ENCODE data around the gene INSM1.
"Not testable (repeated sequence)": the region's sequence is repeated elsewhere in the genome, so short reads cannot be mapped to it uniquely, and the experiment has no call there.

Gene INSM1, protein sequence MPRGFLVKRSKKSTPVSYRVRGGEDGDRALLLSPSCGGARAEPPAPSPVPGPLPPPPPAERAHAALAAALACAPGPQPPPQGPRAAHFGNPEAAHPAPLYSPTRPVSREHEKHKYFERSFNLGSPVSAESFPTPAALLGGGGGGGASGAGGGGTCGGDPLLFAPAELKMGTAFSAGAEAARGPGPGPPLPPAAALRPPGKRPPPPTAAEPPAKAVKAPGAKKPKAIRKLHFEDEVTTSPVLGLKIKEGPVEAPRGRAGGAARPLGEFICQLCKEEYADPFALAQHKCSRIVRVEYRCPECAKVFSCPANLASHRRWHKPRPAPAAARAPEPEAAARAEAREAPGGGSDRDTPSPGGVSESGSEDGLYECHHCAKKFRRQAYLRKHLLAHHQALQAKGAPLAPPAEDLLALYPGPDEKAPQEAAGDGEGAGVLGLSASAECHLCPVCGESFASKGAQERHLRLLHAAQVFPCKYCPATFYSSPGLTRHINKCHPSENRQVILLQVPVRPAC

GRCh38 chr20:20367575-20368417 is at the start of gene INSM1:
Gene INSM1, plus strand, starts transcription at chr20:20368104. Its CDS starts 164 bp downstream, at chr20:20368268.
- no peak for DNase-seq (ENCODE audit: low spot score)

- no peak for DNase-seq (ENCODE audit: low spot score)
Observed at GRCh38 chr20:20318365-20319161, 49.3 kb upstream of the INSM1 start.

DNA sequence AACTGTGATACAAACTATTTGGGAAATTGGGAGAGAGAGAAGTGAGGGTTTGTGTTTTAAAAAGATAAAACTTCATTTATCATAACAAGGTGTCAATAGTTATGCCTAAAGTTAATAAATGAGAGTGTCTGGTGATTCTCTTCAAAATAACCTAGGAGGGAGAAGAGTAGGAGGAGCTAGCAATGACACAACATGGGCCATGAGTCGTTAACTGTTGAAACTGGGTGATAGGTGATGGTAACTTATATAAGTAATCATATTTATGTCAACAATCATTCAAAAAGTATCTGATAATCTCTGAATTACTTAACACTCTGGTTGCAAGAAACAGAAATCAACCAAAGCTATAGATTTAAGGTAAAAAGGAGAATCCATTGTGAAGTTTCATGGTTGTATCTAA is 46.8 kb upstream of the INSM1 start:
- DNase-seq (ENCODE audit: low spot score), result no peak

- no peak for DNase-seq (ENCODE audit: low spot score)
Observed at GRCh38 chr20:20321917-20322316, 46.0 kb upstream of the INSM1 start.

- DNase-seq (ENCODE audit: low spot score), result no peak
Observed at GRCh38 chr20:20322912-20323311, 45.0 kb upstream of the INSM1 start.

GRCh38 chr20:20327746-20328145 is 40.2 kb upstream of the INSM1 start:
- no peak for DNase-seq (ENCODE audit: low spot score)

- DNase-seq (ENCODE audit: low spot score), result no peak
Observed at GRCh38 chr20:20329564-20329963, 38.3 kb upstream of the INSM1 start.

DNA sequence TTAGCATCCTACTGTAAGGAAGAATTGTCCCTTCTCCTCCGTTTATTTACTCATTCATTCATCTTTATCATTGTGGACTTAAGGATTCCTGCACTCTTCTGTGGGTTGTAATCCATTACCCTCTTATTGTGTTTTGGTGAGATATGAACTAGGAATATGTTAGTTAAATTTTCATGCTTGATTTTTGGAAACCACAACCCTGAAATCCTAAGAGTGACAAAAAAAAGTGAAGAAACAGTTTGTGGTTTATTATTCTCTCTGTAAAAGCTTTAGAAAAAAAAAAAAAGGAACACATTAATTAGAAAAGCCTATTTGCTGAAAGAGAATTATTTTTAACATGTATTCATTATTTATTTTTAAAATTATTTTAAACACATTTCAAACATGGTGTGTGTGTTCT is 36.7 kb upstream of the INSM1 start:
- DNase-seq (ENCODE audit: low spot score), result no peak

DNA sequence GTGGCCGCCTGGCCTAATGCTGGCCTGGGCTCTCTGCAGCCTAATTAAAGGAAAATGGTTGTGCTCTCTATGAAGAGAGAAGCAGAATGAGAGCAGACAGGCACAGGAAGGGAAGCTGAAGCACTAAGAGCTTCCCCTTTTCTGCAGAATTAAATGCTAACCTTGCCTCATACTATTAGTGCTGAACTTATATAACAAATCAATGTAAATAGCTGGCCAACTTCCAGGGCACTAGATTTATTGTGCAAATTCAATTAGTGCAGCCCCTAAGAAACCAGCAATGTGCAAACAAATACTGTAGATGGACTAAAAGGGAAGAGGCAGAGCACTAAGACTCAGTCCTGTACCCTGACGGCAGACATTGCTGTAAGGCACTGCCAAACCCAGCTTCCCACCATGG is 36.1 kb upstream of the INSM1 start:
- no peak for DNase-seq (ENCODE audit: low spot score)

GRCh38 chr20:20333866-20334265 is 34.0 kb upstream of the INSM1 start:
- DNase-seq (ENCODE audit: low spot score), result no peak

- DNase-seq (ENCODE audit: low spot score), result no peak
Observed at GRCh38 chr20:20334489-20334888, 33.4 kb upstream of the INSM1 start.

- DNase-seq (ENCODE audit: low spot score), result no peak
Observed at GRCh38 chr20:20338133-20338730, 29.7 kb upstream of the INSM1 start.

GRCh38 chr20:20340443-20340842 is 27.5 kb upstream of the INSM1 start:
- no peak for DNase-seq (ENCODE audit: low spot score)

DNA sequence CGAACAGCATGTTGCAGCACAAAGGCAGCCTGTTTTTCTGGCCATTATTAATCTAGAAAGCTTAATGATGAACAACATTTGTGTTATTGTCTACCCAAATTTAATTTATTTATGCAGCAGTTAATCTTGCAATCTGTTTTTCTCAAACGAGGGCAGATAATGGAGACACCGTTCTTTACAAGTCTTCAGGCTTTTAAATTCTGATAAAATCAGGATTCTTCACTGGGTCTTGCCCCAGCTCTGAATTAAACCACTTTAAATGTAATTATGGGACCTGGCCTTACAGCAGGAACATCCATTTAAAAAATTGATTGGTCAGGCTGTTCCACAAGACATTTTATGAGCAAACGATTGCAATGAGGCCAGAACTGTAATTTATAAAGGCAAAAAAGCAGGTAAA is 26.5 kb upstream of the INSM1 start:
- no peak for DNase-seq (ENCODE audit: low spot score)

DNA sequence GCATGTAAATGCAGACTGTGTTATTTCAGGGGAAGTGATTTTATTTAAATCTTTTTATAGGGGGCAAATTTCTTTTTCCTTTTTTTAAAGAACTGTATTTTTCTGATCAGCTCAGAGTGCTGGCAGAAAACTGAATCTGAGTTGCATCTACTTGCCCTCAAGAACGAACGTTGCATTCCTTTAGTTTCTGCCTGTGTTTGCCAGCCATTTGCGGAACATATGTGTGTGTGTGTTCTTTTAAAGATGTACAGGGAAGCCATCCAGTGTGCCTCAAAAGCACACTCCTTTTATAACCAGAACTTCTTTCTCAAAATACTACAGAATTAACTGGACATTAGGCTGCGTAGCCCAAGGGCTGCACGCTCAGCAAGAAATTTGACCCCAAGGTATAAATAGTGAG is 25.8 kb upstream of the INSM1 start:
- DNase-seq (ENCODE audit: low spot score), result no peak

DNA sequence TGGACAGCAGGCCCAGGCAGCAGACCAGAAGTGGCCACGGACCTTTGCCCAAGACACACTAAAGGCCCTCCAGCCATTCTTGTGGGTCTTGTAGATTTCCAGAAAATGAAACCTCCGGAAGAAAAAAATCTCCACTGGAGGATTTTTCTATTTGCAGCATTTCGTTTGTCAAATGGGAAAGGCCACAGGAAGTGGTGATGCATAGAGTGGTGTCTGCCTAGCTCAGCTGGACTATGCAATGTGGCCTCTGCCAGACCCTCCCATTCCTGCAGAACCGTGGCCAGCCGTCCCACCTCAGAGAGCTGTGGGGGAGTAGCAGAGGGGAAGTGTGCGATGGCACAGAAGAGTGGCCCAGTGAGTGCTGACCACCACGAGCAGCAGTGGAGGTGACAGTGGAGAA is 24.0 kb upstream of the INSM1 start:
- DNase-seq (ENCODE audit: low spot score), result no peak

DNA sequence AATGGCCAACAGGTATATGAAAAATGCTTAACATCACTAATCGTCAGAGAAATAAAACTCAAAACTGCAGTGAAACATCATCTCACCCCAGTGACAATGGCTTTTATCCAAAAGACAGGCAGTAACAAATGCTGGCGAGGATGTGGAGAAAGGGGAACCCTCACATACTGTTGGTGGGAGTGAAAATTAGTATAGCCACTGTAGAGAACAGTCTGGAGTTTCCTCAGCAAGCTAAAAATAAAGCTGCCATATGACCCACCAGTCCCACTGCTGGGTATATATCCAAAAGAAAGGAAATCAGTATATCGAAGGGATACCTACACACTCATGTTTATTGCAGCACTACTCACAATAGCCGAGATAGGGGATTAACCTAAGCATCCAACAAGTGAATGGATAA is 23.4 kb upstream of the INSM1 start:
- no peak for DNase-seq (ENCODE audit: low spot score)

- DNase-seq (ENCODE audit: low spot score), result no peak
Observed at GRCh38 chr20:20353576-20353975, 14.3 kb upstream of the INSM1 start.

GRCh38 chr20:20355503-20355902 is 12.4 kb upstream of the INSM1 start:
- DNase-seq (ENCODE audit: low spot score), result not testable (repeated sequence)

GRCh38 chr20:20358801-20359200 is 9.1 kb upstream of the INSM1 start:
- DNase-seq (ENCODE audit: low spot score), result no peak

GRCh38 chr20:20359628-20360027 is 8.3 kb upstream of the INSM1 start:
- DNase-seq (ENCODE audit: low spot score), result no peak

- no peak for DNase-seq (ENCODE audit: low spot score)
Observed at GRCh38 chr20:20360464-20360863, 7.4 kb upstream of the INSM1 start.
